HEK293 (cell line): ENCODE results near the gene SAMD4A.

Source experiments
- HOXD13 ChIP-seq: sonication (generic); formaldehyde crosslinking; IDR thresholded peaks from 2 replicates; pipeline ENCODE4 v1.8.0; 2022; ENCODE audit warnings: missing genetic modification reagents, borderline replicate concordance
- KLF7 ChIP-seq: fragments of 450-650 bp; formaldehyde crosslinking; IDR thresholded peaks from 2 replicates; pipeline ENCODE4 v1.5.1; 2016; ENCODE audit warnings: missing biosample characterization, missing genetic modification characterization, borderline replicate concordance
- YY2 ChIP-seq: fragments of 450-650 bp; formaldehyde crosslinking; IDR thresholded peaks from 2 replicates; pipeline ENCODE4 v1.5.1; 2016; ENCODE audit warnings: missing biosample characterization, missing genetic modification characterization
- ZNF335 ChIP-seq: fragments of 450-650 bp; formaldehyde crosslinking; conservative IDR thresholded peaks from 2 replicates; pipeline ENCODE4 v1.5.1; 2016; ENCODE audit warnings: missing biosample characterization, missing genetic modification characterization
- ZNF48 ChIP-seq: fragments of 450-650 bp; formaldehyde crosslinking; IDR thresholded peaks from 2 replicates; pipeline ENCODE4 v1.5.1; 2016; ENCODE audit warnings: missing biosample characterization, missing genetic modification characterization
- ZNF544 ChIP-seq: fragments of 450-650 bp; formaldehyde crosslinking; IDR thresholded peaks from 2 replicates; pipeline ENCODE4 v1.5.0; 2017; ENCODE audit warnings: missing biosample characterization, missing genetic modification characterization
- ZNF561 ChIP-seq: fragments of 450-650 bp; IDR thresholded peaks from 2 replicates; pipeline ENCODE4 v1.5.1; 2018; ENCODE audit warnings: missing biosample characterization, missing genetic modification characterization, borderline replicate concordance
- TF ChIP-seq, protein P1 (sequence below): fragments of 450-650 bp; formaldehyde crosslinking; IDR thresholded peaks from 2 replicates; pipeline ENCODE4 v1.5.1; 2016; ENCODE audit warnings: missing biosample characterization, missing genetic modification characterization
- TF ChIP-seq, protein P2 (sequence below): sonication (generic); formaldehyde crosslinking; IDR thresholded peaks from 2 replicates; pipeline ENCODE4 v1.8.1; 2022; ENCODE audit warnings: mild to moderate bottlenecking, moderate library complexity, missing genetic modification reagents
- TF ChIP-seq, protein P3 (sequence below): fragments of 450-650 bp; formaldehyde crosslinking; IDR thresholded peaks from 2 replicates; pipeline ENCODE4 v1.5.1; 2017; ENCODE audit warnings: missing biosample characterization, missing genetic modification characterization

DNA sequence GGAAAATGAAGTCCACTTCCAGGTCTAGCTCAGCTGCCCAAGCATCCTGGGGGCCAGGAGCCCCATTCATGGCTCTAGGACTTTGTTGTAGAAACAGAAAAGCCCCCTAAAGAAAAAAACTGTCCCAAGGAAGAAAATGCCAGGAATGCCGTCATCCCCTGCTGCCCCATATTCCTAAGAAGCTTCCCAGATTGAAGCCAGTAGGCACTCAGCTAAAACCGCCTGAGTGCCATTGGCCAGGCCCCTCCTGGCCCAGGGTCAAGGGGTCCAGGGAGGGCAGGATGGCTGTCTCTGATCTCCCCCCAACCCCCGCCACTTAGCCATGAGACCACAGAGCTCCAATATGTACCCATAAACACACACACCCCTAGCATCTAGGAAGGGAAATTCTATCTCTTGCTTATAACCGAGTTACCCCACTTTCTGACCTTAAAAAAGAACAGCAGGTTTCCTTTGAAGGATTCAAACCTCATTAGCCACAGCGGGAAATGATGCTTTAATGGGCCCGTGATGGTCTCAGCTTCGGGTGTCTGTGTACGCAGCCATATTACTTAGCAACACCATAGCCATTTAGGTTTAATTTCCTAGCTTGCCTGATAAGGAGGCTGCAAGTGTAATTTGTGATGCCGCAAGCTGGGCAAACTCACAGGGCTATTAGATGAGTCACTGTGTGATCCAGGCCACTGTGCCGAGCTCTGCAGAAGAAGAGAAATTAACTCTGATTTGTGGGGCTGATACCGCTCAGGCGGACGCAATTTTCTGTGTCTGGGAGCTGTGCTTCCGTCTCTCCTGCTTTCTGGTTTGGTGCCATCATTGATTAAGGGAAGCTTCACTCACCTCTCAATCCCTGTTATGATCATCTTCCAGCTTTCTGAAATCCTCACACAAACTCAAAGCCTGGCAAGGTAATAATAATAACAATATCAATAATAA lies 251.5 kb downstream of the SAMD4A start:
- no peak for TF ChIP-seq HOXD13
- TF ChIP-seq, protein P1, sequence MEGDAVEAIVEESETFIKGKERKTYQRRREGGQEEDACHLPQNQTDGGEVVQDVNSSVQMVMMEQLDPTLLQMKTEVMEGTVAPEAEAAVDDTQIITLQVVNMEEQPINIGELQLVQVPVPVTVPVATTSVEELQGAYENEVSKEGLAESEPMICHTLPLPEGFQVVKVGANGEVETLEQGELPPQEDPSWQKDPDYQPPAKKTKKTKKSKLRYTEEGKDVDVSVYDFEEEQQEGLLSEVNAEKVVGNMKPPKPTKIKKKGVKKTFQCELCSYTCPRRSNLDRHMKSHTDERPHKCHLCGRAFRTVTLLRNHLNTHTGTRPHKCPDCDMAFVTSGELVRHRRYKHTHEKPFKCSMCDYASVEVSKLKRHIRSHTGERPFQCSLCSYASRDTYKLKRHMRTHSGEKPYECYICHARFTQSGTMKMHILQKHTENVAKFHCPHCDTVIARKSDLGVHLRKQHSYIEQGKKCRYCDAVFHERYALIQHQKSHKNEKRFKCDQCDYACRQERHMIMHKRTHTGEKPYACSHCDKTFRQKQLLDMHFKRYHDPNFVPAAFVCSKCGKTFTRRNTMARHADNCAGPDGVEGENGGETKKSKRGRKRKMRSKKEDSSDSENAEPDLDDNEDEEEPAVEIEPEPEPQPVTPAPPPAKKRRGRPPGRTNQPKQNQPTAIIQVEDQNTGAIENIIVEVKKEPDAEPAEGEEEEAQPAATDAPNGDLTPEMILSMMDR: no peak
- TF ChIP-seq, protein P2, sequence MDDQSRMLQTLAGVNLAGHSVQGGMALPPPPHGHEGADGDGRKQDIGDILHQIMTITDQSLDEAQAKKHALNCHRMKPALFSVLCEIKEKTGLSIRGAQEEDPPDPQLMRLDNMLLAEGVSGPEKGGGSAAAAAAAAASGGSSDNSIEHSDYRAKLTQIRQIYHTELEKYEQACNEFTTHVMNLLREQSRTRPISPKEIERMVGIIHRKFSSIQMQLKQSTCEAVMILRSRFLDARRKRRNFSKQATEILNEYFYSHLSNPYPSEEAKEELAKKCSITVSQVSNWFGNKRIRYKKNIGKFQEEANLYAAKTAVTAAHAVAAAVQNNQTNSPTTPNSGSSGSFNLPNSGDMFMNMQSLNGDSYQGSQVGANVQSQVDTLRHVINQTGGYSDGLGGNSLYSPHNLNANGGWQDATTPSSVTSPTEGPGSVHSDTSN: no peak
- TF ChIP-seq ZNF544 (tag by site-specific recombination): no peak
- no peak for TF ChIP-seq KLF7 (tag by site-specific recombination)
- no peak for TF ChIP-seq YY2 (tag by site-specific recombination)
- TF ChIP-seq ZNF561 (tag by site-specific recombination): no peak; the same call in none of the 2 replicates
- TF ChIP-seq, protein P3, sequence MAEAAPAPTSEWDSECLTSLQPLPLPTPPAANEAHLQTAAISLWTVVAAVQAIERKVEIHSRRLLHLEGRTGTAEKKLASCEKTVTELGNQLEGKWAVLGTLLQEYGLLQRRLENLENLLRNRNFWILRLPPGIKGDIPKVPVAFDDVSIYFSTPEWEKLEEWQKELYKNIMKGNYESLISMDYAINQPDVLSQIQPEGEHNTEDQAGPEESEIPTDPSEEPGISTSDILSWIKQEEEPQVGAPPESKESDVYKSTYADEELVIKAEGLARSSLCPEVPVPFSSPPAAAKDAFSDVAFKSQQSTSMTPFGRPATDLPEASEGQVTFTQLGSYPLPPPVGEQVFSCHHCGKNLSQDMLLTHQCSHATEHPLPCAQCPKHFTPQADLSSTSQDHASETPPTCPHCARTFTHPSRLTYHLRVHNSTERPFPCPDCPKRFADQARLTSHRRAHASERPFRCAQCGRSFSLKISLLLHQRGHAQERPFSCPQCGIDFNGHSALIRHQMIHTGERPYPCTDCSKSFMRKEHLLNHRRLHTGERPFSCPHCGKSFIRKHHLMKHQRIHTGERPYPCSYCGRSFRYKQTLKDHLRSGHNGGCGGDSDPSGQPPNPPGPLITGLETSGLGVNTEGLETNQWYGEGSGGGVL: no peak
- TF ChIP-seq ZNF335 (tag by site-specific recombination): no peak
- no peak for TF ChIP-seq ZNF48 (tag by site-specific recombination)
